Glutamatergic neuron (in vitro differentiated cells): ENCODE measurements around the gene AGBL3. TPM values are rescaled to one million over a fixed set of nuclear protein-coding genes. Genes with fewer than 3 reads are reported as not detected.

Experiments used
- DNase-seq: peaks from one replicate; pipeline ENCODE4 v3.0.0; 2022
- H3K27ac Mint-ChIP-seq: one replicate; pipeline ENCODE4 v1.8.0; 2020; ENCODE audit warnings: mild to moderate bottlenecking, mixed read lengths, inconsistent platforms; ENCODE audit not compliant: unreplicated experiment
- H3K27me3 Mint-ChIP-seq: one replicate; pipeline ENCODE4 v1.8.0; 2020; ENCODE audit warnings: mild to moderate bottlenecking, moderate library complexity, mixed read lengths, inconsistent platforms; ENCODE audit not compliant: unreplicated experiment
- H3K36me3 Mint-ChIP-seq: one replicate; pipeline ENCODE4 v1.8.0; 2020; ENCODE audit warnings: mild to moderate bottlenecking, mixed read lengths, inconsistent platforms; ENCODE audit not compliant: unreplicated experiment
- H3K4me1 Mint-ChIP-seq: one replicate; pipeline ENCODE4 v1.8.0; 2020; ENCODE audit warnings: mild to moderate bottlenecking, low read depth, mixed read lengths, inconsistent platforms; ENCODE audit not compliant: unreplicated experiment
- H3K4me3 Mint-ChIP-seq: one replicate; pipeline ENCODE4 v1.8.0; 2020; ENCODE audit warnings: mild to moderate bottlenecking, mixed read lengths, inconsistent platforms; ENCODE audit not compliant: unreplicated experiment
- H3K9me3 Mint-ChIP-seq: one replicate; pipeline ENCODE4 v1.8.0; 2020; ENCODE audit warnings: mild to moderate bottlenecking, moderate library complexity, mixed read lengths, inconsistent platforms; ENCODE audit not compliant: unreplicated experiment
- total RNA-seq: library from RNA; stranded (reverse); fragmentation: NEBNext Ultra II Directional; extraction: Animal tissue kit (Norgen Biotek cat#: 25700); gene quantifications from one replicate; pipeline ENCODE4 v1.2.1, GENCODE V29; 2021; ENCODE audit not compliant: unreplicated experiment
- TF ChIP-seq, protein P1 (sequence below): fragments of 200-600 bp; sonication (generic); IDR thresholded peaks from one replicate; pipeline ENCODE4 v1.5.0; 2021; ENCODE audit not compliant: partially characterized antibody, unreplicated experiment

The AGBL3 gene
- total RNA-seq, 1 donor from 2014 or later, result 2.3 TPM

GRCh38 chr7:135147341-135147898 is 161.1 kb downstream of the AGBL3 start:
- Mint-ChIP-seq H3K36me3 (no peaks in the 10 kb centered on the region), H3K9me3 (no peaks in the 10 kb centered on the region), H3K27me3 (no peaks in the 10 kb centered on the region), H3K27ac (no peak overlapping the region), H3K4me1 (no peaks in the 10 kb centered on the region), H3K4me3 (no peak overlapping the region)
- TF ChIP-seq, protein P1, sequence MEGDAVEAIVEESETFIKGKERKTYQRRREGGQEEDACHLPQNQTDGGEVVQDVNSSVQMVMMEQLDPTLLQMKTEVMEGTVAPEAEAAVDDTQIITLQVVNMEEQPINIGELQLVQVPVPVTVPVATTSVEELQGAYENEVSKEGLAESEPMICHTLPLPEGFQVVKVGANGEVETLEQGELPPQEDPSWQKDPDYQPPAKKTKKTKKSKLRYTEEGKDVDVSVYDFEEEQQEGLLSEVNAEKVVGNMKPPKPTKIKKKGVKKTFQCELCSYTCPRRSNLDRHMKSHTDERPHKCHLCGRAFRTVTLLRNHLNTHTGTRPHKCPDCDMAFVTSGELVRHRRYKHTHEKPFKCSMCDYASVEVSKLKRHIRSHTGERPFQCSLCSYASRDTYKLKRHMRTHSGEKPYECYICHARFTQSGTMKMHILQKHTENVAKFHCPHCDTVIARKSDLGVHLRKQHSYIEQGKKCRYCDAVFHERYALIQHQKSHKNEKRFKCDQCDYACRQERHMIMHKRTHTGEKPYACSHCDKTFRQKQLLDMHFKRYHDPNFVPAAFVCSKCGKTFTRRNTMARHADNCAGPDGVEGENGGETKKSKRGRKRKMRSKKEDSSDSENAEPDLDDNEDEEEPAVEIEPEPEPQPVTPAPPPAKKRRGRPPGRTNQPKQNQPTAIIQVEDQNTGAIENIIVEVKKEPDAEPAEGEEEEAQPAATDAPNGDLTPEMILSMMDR, result no peak
- no peak for DNase-seq

DNA sequence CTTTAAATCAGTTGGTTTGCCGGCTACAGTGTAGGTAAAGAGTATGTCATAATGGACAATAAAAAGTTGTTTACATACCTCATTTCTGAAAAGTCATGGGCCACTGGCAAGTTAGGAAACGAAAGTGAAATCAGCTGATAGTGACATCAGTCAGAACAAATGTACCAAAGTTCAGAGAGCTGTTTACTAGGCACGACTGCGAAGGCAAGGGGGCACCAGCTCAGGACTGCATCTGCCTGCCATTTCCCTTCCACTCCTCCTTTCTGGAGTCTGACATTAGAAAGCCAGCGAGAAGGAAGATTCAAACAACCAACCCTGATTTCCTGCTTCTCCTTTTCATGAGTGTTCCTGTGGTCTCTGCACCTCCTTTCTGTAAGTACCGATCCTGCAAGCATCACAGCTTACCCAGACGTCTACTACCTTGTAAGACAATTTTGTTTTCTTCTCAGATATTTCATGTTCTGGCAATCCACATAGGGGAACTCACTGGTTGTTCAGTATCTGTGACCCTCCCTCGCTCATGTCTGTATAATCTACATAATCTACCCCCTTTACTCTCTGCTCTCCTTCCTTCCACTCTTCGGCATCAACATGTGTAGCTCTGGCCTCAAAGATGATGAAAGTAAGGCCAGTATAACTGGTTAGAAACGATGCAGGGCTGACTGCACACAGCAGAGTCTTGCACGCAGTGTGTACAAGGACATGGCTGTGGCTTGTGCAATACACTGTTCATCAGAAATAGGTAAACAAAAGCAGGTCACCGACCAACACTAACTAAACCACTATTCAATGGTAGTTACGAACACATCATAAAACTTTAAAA is 161.8 kb downstream of the AGBL3 start, which contains the start of gene TMEM140:
TMEM140 (plus strand) TSS at position 174 of the 823 bp plus-strand sequence. CDS start 16,370 bp downstream, outside the sequence.
- Mint-ChIP-seq H3K27me3 (no peaks in the 10 kb centered on the region), H3K36me3 (no peaks in the 10 kb centered on the region), H3K9me3 (no peaks in the 10 kb centered on the region), H3K4me3 (no peak within 1 kb of the TSS), H3K27ac (no peak within 1 kb of the TSS), H3K4me1 (no peaks in the 10 kb centered on the region)
- TF ChIP-seq, protein P1, result no peak
- DNase-seq, result no peak

DNA sequence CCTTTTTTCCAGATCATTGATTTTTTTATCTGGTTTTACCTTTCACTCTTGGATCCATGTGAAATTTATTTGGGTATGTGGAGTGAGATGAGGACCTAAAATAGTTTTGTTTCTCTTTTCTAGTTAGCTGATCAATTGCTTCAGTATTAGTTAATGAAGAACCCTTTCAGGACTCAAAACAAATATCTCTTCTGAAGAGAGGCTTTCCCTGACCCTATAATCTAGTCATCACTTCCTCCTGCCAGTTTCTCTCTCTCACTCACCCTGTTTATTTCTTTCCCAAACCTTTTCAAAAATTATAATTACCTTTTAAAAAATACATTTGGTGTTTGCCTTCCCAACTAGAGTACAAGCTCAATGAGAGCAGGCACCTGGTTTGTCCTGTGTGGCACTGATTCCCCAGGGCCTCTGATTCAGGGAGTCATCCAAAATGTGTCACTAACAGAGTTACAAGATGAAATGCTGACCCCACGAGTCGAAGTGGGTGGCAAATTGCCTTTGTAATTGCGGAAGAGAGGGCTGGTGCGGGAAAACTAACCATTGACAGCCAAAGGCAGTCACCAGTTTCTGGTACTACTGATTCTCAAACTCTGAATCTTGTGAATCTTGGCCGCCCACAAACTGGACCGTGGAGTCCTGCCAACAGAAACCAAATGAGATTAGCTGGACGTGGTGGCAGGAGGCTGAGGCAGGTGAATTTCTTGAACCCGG is 163.9 kb downstream of the AGBL3 start:
- peaks cover 18% of the 10 kb centered on the region for H3K36me3 Mint-ChIP-seq
- H3K27me3 Mint-ChIP-seq, result no peaks in the 10 kb centered on the region
- DNase-seq, result no peak
- no peaks in the 10 kb centered on the region for H3K4me1 Mint-ChIP-seq
- no peak overlapping the region for H3K27ac Mint-ChIP-seq
- TF ChIP-seq, protein P1, result no peak
- no peak overlapping the region for H3K4me3 Mint-ChIP-seq
- no peaks in the 10 kb centered on the region for H3K9me3 Mint-ChIP-seq

GRCh38 chr7:135151132-135151531 is 164.8 kb downstream of the AGBL3 start:
- TF ChIP-seq, protein P1, result no peak
- H3K9me3 Mint-ChIP-seq, result peaks cover 2% of the 10 kb centered on the region
- DNase-seq, result no peak
- H3K4me1 Mint-ChIP-seq, result no peaks in the 10 kb centered on the region
- H3K27me3 Mint-ChIP-seq, result no peaks in the 10 kb centered on the region
- no peak overlapping the region for H3K4me3 Mint-ChIP-seq
- H3K36me3 Mint-ChIP-seq, result peaks cover 26% of the 10 kb centered on the region
- no peak overlapping the region for H3K27ac Mint-ChIP-seq
